HCT116 (cell line): ENCODE data around the gene CCSER1. TPM values are rescaled to one million over a fixed set of nuclear protein-coding genes. Genes with fewer than 3 reads are reported as not detected.

Experiments used
- ATAC-seq: fragments of 200-7000 bp; cut with Tn5 transposase; 2 replicates; pipeline ENCODE4 v1.9.1; 2020; ENCODE audit warnings: mild to moderate bottlenecking, moderate library complexity
- BruUV-seq: library from RNA; stranded (reverse); fragments of 400-500 nt; replicated peaks from 2 replicates; lab custom pipeline; 2021; lab: Mats Ljungman, UMichigan
- CTCF ChIA-PET: fragments of 300-600 bp; sonication (Branson Sonifier 250); formaldehyde crosslinking; loops from one replicate; lab custom pipeline; 2021; ENCODE audit warnings: antibody characterized with exemption; lab: Charles Lee
- POLR2A ChIA-PET: fragments of 300-600, 350-600 bp; sonication (Branson Sonifier 250); formaldehyde crosslinking; loops from one replicate; lab custom pipeline; 2021; ENCODE audit warnings: antibody characterized with exemption; lab: Charles Lee
- RAD21 ChIA-PET, 2 experiments: fragments of 300-600 bp; sonication (Branson Sonifier 250); formaldehyde crosslinking; loops; one replicate each; lab custom pipeline; 2023; ENCODE audit warnings: low total read pairs in 2 of 2; ENCODE audit not compliant: uncharacterized antibody in 2 of 2, unreplicated experiment in 2 of 2, low non-redundant PET in 1 of 2; lab: Charles Lee
- DNase-seq: peaks from one replicate; pipeline ENCODE4 v3.0.0-alpha.2; 2010; ENCODE audit warnings: low read depth, low spot score
- H2AFZ ChIP-seq: fragments of 200-600 bp; shearing (Covaris generic), sonication (generic); 2 replicates; pipeline ENCODE4 v1.6.1; 2017; ENCODE audit warnings: low read depth, mixed run types, mixed read lengths, antibody characterized with exemption, low read length; ENCODE audit not compliant: poor library complexity, severe bottlenecking
- H3K27ac ChIP-seq: 2 replicates; pipeline ENCODE4 v1.5.1; 2012; ENCODE audit warnings: low read depth, low read length
- H3K27me3 ChIP-seq: fragments of 200-600 bp; sonication (generic); 2 replicates; pipeline ENCODE4 v1.6.1; 2016; ENCODE audit warnings: mixed run types, low read length, mixed read lengths; ENCODE audit not compliant: insufficient read depth
- H3K36me3 ChIP-seq, 2 experiments: fragments of 200-500 bp in 1 of 2; fragments of 200-600 bp in 1 of 2; sonication (Bioruptor generic) in 1 of 2; sonication (generic) in 1 of 2; 2 replicates each; pipeline versions ENCODE4 v1.5.1 to v1.6.1; 2014 to 2016; ENCODE audit warnings: low read length in 2 of 2, inconsistent platforms in 1 of 2, mixed read lengths in 1 of 2, mixed run types in 1 of 2; ENCODE audit not compliant: insufficient read depth in 2 of 2, control insufficient read depth in 1 of 2
- H3K4me1 ChIP-seq, 2 experiments: fragments of 200-600 bp in 1 of 2; sonication (generic) in 1 of 2; 2 replicates each; pipeline versions ENCODE4 v1.5.1 to v1.6.1; 2012 to 2017; ENCODE audit warnings: low read length in 2 of 2, inconsistent platforms in 1 of 2, mild to moderate bottlenecking in 1 of 2, mixed read lengths in 1 of 2, mixed run types in 1 of 2, moderate library complexity in 1 of 2; ENCODE audit not compliant: insufficient read depth in 2 of 2, control insufficient read depth in 1 of 2
- H3K4me2 ChIP-seq: fragments of 200-600 bp; sonication (generic); 2 replicates; pipeline ENCODE4 v1.6.1; 2017; ENCODE audit warnings: mixed run types, low read length, mixed read lengths
- H3K4me3 ChIP-seq, 2 experiments: fragments of 200-600 bp in 1 of 2; sonication (generic) in 1 of 2; replicated peaks in 1 of 2; 2 replicates each; pipeline ENCODE4 v1.5.1; 2011 to 2016; ENCODE audit warnings: low read length in 2 of 2, control low read depth in 1 of 2, low read depth in 1 of 2, mild to moderate bottlenecking in 1 of 2, mixed read lengths in 1 of 2, mixed run types in 1 of 2
- H3K79me2 ChIP-seq: fragments of 200-600 bp; sonication (generic); 2 replicates; pipeline ENCODE4 v1.6.1; 2017; ENCODE audit warnings: mild to moderate bottlenecking, mixed run types, low read length, moderate library complexity, mixed read lengths; ENCODE audit not compliant: insufficient read depth
- H3K9ac ChIP-seq: fragments of 200-600 bp; sonication (generic); 2 replicates; pipeline ENCODE4 v1.6.1; 2016; ENCODE audit warnings: low read length, mixed read lengths
- H3K9me2 ChIP-seq: fragments of 200-600 bp; sonication (generic), shearing (Covaris generic); 2 replicates; pipeline ENCODE4 v1.6.1; 2017; ENCODE audit warnings: mixed run types, mild to moderate bottlenecking, moderate library complexity; ENCODE audit not compliant: insufficient read depth
- H3K9me3 ChIP-seq, 2 experiments: fragments of 200-500 bp in 1 of 2; fragments of 200-600 bp in 1 of 2; sonication (Bioruptor generic) in 1 of 2; sonication (generic) in 1 of 2; 2 replicates each; pipeline ENCODE4 v1.6.1; 2014 to 2017; ENCODE audit warnings: low read length in 2 of 2, mixed read lengths in 2 of 2, inconsistent platforms in 1 of 2, low read depth in 1 of 2, mild to moderate bottlenecking in 1 of 2, mixed run types in 1 of 2, moderate library complexity in 1 of 2; ENCODE audit not compliant: control insufficient read depth in 1 of 2, insufficient read depth in 1 of 2
- H4K20me1 ChIP-seq: fragments of 200-600 bp; sonication (generic), shearing (Covaris generic); 2 replicates; pipeline ENCODE4 v1.6.1; 2017; ENCODE audit warnings: mixed run types, mild to moderate bottlenecking, moderate library complexity; ENCODE audit not compliant: insufficient read depth
- ATF3 ChIP-seq: IDR thresholded peaks from 2 replicates; pipeline ENCODE4 v1.6.1; 2012
- CBX3 ChIP-seq: IDR thresholded peaks from 2 replicates; pipeline ENCODE4 v1.6.1; 2012; ENCODE audit warnings: low read depth
- EZH2phosphoT487 ChIP-seq: fragments of 200-600 bp; IDR thresholded peaks from 2 replicates; pipeline ENCODE4 v1.6.1; 2018; ENCODE audit warnings: antibody characterized with exemption, borderline replicate concordance
- POLR2AphosphoS5 ChIP-seq: IDR thresholded peaks from 2 replicates; pipeline ENCODE4 v1.6.1; 2011; ENCODE audit warnings: mild to moderate bottlenecking, low read depth, low read length, moderate library complexity
- SP1 ChIP-seq: IDR thresholded peaks from 2 replicates; pipeline ENCODE4 v1.6.1; 2012; ENCODE audit warnings: low read depth
- TCF7L2 ChIP-seq: IDR thresholded peaks from 2 replicates; pipeline ENCODE4 v1.7.0; 2011; ENCODE audit warnings: borderline replicate concordance, inconsistent platforms; ENCODE audit not compliant: insufficient read depth, insufficient read length; ENCODE audit errors: extremely low read depth
- ZFX ChIP-seq: fragments of 450-650 bp; IDR thresholded peaks from 2 replicates; pipeline ENCODE4 v1.6.1; 2017
- intact Hi-C: fragments of 100-400 bp; cut with micrococcal nuclease; formaldehyde crosslinking; loops from 2 replicates; pipeline ENCODE4 v1.10.0; 2022
- total RNA-seq: library from RNA; stranded (reverse); gene quantifications from one replicate; pipeline ENCODE4 v1.2.1, GENCODE V29; 2021; ENCODE audit not compliant: unreplicated experiment

The CCSER1 gene
- total RNA-seq, 1 experiment from 2014 or later = 6.7 TPM

- H3K27me3 ChIP-seq = no peaks in the 10 kb centered on the region
- H2AFZ ChIP-seq = no peak overlapping the region
- H3K9ac ChIP-seq = no peak overlapping the region
- CTCF ChIA-PET = no interaction called here
- no peaks in the 10 kb centered on the region for H3K79me2 ChIP-seq
- TF ChIP-seq ATF3 (no peak), POLR2AphosphoS5 (no peak), EZH2phosphoT487 (no peak), TCF7L2 (no peak)
- intact Hi-C loops = no loop called here
- no peak overlapping the region for H3K4me2 ChIP-seq
- 0 out of 2 replicates have a peak, but pooled peaks cover 3% of the 10 kb centered on the region for H4K20me1 ChIP-seq
- H3K36me3 ChIP-seq = no peaks in the 10 kb centered on the region
- DNase-seq (no peak), ATAC-seq (no peak)
- H3K4me3 ChIP-seq = no peak overlapping the region
- RAD21 ChIA-PET = no interaction called here
- no TSS peak for BruUV-seq
- no peaks in the 10 kb centered on the region for H3K9me3 ChIP-seq
- peaks cover 3 to 6% of the 10 kb centered on the region in 2 experiments; a peak in 1 of 4 replicates for H3K4me1 ChIP-seq
- no peak overlapping the region for H3K27ac ChIP-seq
- POLR2A ChIA-PET = no interaction called here
- H3K9me2 ChIP-seq = no peaks in the 10 kb centered on the region
Observed at GRCh38 chr4:90185416-90185815, 58.2 kb downstream of the CCSER1 start.

- TF ChIP-seq CBX3 (no peak), ZFX (no peak), TCF7L2 (no peak), SP1 (no peak)
- intact Hi-C loops = no loop called here
- ATAC-seq (no peak), DNase-seq (no peak)
- Histone ChIP-seq H3K27ac (no peak overlapping the region), H3K4me2 (no peak overlapping the region), H3K9me3 (no peaks in the 10 kb centered on the region), H3K27me3 (no peaks in the 10 kb centered on the region), H3K9me2 (no peaks in the 10 kb centered on the region), H4K20me1 (0 out of 2 replicates have a peak, but pooled peaks cover 3% of the 10 kb centered on the region), H3K4me1 (peaks cover 3 to 6% of the 10 kb centered on the region in 2 experiments; a peak in 1 of 4 replicates), H2AFZ (no peak overlapping the region), H3K36me3 (no peaks in the 10 kb centered on the region), H3K4me3 (no peak overlapping the region), H3K9ac (no peak overlapping the region), H3K79me2 (no peaks in the 10 kb centered on the region)
- ChIA-PET CTCF (no interaction called here), RAD21 (no interaction called here), POLR2A (no interaction called here)
- no TSS peak for BruUV-seq
Observed at GRCh38 chr4:90186229-90186628, 59.0 kb downstream of the CCSER1 start.
